ENCODE data around the gene PRPSAP1. TPM values are rescaled to one million over a fixed set of nuclear protein-coding genes. Genes with fewer than 3 reads are reported as not detected.

PRPSAP1 gene
- total and polyA plus RNA-seq, 2 of the 8 experiments (the other 6 are each of a cell fraction or from before 2014, with no cell fraction given) = 32.0 to 54.2 TPM

DNA sequence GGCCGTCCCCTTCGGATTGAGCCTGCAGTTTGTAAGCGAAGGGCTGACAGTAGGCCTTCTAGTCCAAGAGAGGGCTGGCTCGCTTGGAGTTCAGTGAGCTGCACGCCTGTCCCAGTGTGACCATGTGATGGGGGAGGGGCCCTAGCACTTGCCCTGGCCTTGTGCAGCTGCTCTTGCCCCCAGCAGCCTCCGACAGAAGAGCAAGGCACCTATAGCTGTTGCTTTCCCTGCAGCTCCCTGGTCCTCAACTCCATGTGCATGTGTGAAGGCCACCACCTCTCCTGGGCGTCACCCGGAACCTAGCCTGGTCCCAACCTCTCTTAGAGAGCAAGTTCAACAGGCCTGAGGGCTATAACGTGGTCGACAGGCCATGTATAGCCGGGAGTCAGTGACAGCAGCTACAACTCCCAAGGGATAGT, 36.3 kb upstream of the PRPSAP1 start:
- 0 out of 2 replicates have a peak overlapping the region, but pooled peaks have one; percentile 48 for H2BK20ac ChIP-seq (ENCODE audit: low read length)
- H3K4me1 ChIP-seq (replicated peaks in 1 of 4; ENCODE audit: control insufficient read depth in 3 of 4, insufficient read depth in 4 of 4, low read length in 3 of 4) = peaks cover 5 to 24% (median 19%) of the 10 kb centered on the region in 4 experiments
- H3K14ac ChIP-seq (ENCODE audit: insufficient read length) = no peak overlapping the region
- H4K20me1 ChIP-seq (replicated peaks in 1 of 2; ENCODE audit: control insufficient read depth in 1 of 2, insufficient read depth in 2 of 2, low read length in 2 of 2) = peaks cover 0 to 5% of the 10 kb centered on the region in 2 experiments
- H3K9me3 ChIP-seq (ENCODE audit: insufficient read depth in 2 of 2, low read depth in 1 of 2, low read length in 1 of 2) = no peaks in the 10 kb centered on the region
- peak overlapping the region; percentile 11 for H4K91ac ChIP-seq (replicated peaks; ENCODE audit: insufficient read length, low read length)
- H4K8ac ChIP-seq (ENCODE audit: extremely low read depth, insufficient read depth, low read length) = peak overlapping the region; percentile 35; the same call in 1 of the 2 replicates
- DNase-seq (ENCODE audit: low read depth in 1 of 2, low spot score in 2 of 2) (no peak), FAIRE-seq (no peak)
- H2AFZ ChIP-seq (ENCODE audit: low read length) = no peak overlapping the region
- peaks cover under 1% of the 10 kb centered on the region; the same call in 1 of the 2 replicates for H3K23me2 ChIP-seq (ENCODE audit: low read depth, low read length)
- 78% methylated on average over 11 of the region's 11 CpGs; no CpG with 5 or more reads in 1 of the 2 experiments for WGBS, 2 experiments (ENCODE audit: extremely low coverage in 1 of 2, insufficient coverage in 1 of 2, insufficient read length in 1 of 2, insufficient replicate concordance in 2 of 2, low coverage in 1 of 2, low lambda C conversion rate in 2 of 2, missing lambda C conversion rate in 1 of 2)
- H2BK120ac ChIP-seq (replicated peaks; ENCODE audit: low read depth, low read length) = no peak overlapping the region
- H3K4me3 ChIP-seq (ENCODE audit: extremely low read depth in 1 of 4, insufficient read depth in 2 of 4, low read depth in 3 of 4, low read length in 4 of 4) = no peak overlapping the region
- no peak overlapping the region for H3K23ac ChIP-seq (ENCODE audit: insufficient read length)
- H3K27ac ChIP-seq (ENCODE audit: low read depth, low read length) = peak overlapping the region; percentile 21; the same call in 1 of the 2 replicates
- peak overlapping the region; percentile 88 for H2BK5ac ChIP-seq (ENCODE audit: low read depth, low read length)
- peak overlapping the region; percentile 81; the same call in 1 of the 2 replicates for H2BK15ac ChIP-seq (ENCODE audit: low read length)
- no peak overlapping the region for H4K5ac ChIP-seq (ENCODE audit: insufficient read length, low read depth, low read length)
- ChIA-PET POLR2A (ENCODE audit: partially characterized antibody) (interaction anchor here (0.6 to 0.8 kb wide), 3 partner anchors 8 to 41 kb away, joined by 3 to 4 read pairs (median 3); no protein-coding TSS in a partner anchor), CTCF (ENCODE audit: partially characterized antibody) (interaction anchor here (0.7 to 28.1 kb wide), 10 partner anchors 7 to 196 kb away, joined by 3 to 635 read pairs (median 4); partner anchors contain the start of gene PRPSAP1)
- H3K9ac ChIP-seq (replicated peaks in 1 of 4; ENCODE audit: extremely low read depth in 1 of 4, low read depth in 3 of 4, low read length in 3 of 4) = no peak overlapping the region
- peak overlapping the region; percentile 73 for H3K56ac ChIP-seq (replicated peaks; ENCODE audit: insufficient read length, low read depth, low read length)
- peaks cover 7 to 22% (median 13%) of the 10 kb centered on the region in 4 experiments; a peak in 6 of 7 replicates for H3K27me3 ChIP-seq (replicated peaks in 1 of 4; ENCODE audit: control insufficient read depth in 3 of 4, extremely low read depth in 1 of 4, insufficient read depth in 3 of 4, low read length in 3 of 4)
- peak overlapping the region; percentile 87; the same call in 1 of the 2 replicates for H2AK5ac ChIP-seq (ENCODE audit: low read depth, low read length)
- peak overlapping the region in 1 of 2 experiments; percentile 50; a peak in 1 of 4 replicates for H3K4me2 ChIP-seq (ENCODE audit: insufficient read depth in 1 of 2, low read depth in 2 of 2, low read length in 2 of 2)
- H3K4ac ChIP-seq (replicated peaks; ENCODE audit: insufficient read length, low read depth, low read length) = peak overlapping the region; percentile 4
- peak overlapping the region; percentile 75; the same call in 1 of the 2 replicates for H2BK12ac ChIP-seq (ENCODE audit: low read depth, low read length)
- peaks cover 4 to 24% (median 14%) of the 10 kb centered on the region in 4 experiments; a peak in 7 of 8 replicates for H3K36me3 ChIP-seq (ENCODE audit: control insufficient read depth in 2 of 4, insufficient read depth in 4 of 4, low read length in 3 of 4)
- H3K79me2 ChIP-seq (ENCODE audit: control insufficient read depth in 1 of 2, insufficient read depth in 2 of 2, low read length in 2 of 2) = no peaks in the 10 kb centered on the region
- H3K79me1 ChIP-seq (ENCODE audit: low read depth, low read length) = no peaks in the 10 kb centered on the region; the same call in 1 of the 2 replicates
- no peak overlapping the region; the same call in 1 of the 2 replicates for H3K18ac ChIP-seq (ENCODE audit: extremely low read depth, low read length)
- no peak for TF ChIP-seq JUND (IDR thresholded peaks at IDR 0.05; ENCODE audit: low read length)
- TF ChIP-seq CTBP2 (IDR thresholded peaks at IDR 0.05; ENCODE audit: borderline replicate concordance, insufficient read depth, insufficient read length, low read length) = no peak
- no peak for TF ChIP-seq BACH1 (IDR thresholded peaks at IDR 0.05; ENCODE audit: low read length)
- TF ChIP-seq ATF3 (IDR thresholded peaks at IDR 0.05; ENCODE audit: insufficient read depth, low read depth, low read length) = no peak
- TF ChIP-seq, protein P1, sequence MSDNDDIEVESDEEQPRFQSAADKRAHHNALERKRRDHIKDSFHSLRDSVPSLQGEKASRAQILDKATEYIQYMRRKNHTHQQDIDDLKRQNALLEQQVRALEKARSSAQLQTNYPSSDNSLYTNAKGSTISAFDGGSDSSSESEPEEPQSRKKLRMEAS (IDR thresholded peaks at IDR 0.05) = no peak
- TF ChIP-seq GTF2F1 (IDR thresholded peaks at IDR 0.05; ENCODE audit: borderline replicate concordance, low read depth, low read length) = no peak
- no peak for TF ChIP-seq CBX5 (IDR thresholded peaks at IDR 0.05; ENCODE audit: low read depth, low read length)
- TF ChIP-seq TBP (IDR thresholded peaks at IDR 0.05; ENCODE audit: low read depth, low read length) = no peak
- no peak for TF ChIP-seq CTCF (IDR thresholded peaks at IDR 0.05; ENCODE audit: control extremely low read depth in 1 of 3, insufficient read depth in 1 of 3, low read depth in 1 of 3, low read length in 3 of 3)
